Esophagus muscularis mucosa (tissue), 4 donors: ENCODE data around the gene SLAMF9. TPM values are rescaled to one million over a fixed set of nuclear protein-coding genes. Genes with fewer than 3 reads are reported as not detected.
"Not testable (repeated sequence)": the region's sequence is repeated elsewhere in the genome, so short reads cannot be mapped to it uniquely, and the experiment has no call there.

ENCODE experiments used
- DNase-seq: peaks from one replicate; pipeline ENCODE4 v3.0.0-alpha.2; 2017; ENCODE audit errors: extremely low spot score
- H3K27ac ChIP-seq, 4 donors: fragments of 200-600 bp; sonication (generic); replicated peaks in 1 of 4; 1 replicate in 3 of 4; 2 replicates in 1 of 4; pipeline ENCODE4 v1.5.1; 2016 to 2019; ENCODE audit warnings: mild to moderate bottlenecking in 1 of 4
- H3K27me3 ChIP-seq, 4 donors: fragments of 200-600 bp; sonication (generic); one replicate each; pipeline versions ENCODE4 v1.5.1 to v1.6.0; 2016 to 2019
- H3K36me3 ChIP-seq, 4 donors: fragments of 200-600 bp; sonication (generic); one replicate each; pipeline ENCODE4 v1.5.1; 2016 to 2019
- H3K4me1 ChIP-seq, 4 donors: fragments of 200-600 bp; sonication (generic); one replicate each; pipeline ENCODE4 v1.5.1; 2016 to 2019
- H3K4me3 ChIP-seq, 4 donors: fragments of 200-600 bp; sonication (generic); 1 replicate in 2 of 4; 2 replicates in 2 of 4; pipeline ENCODE4 v1.5.1; 2016 to 2019; ENCODE audit warnings: mild to moderate bottlenecking in 4 of 4, moderate library complexity in 1 of 4
- H3K9me3 ChIP-seq, 4 donors: fragments of 200-600 bp; sonication (generic); 1 replicate in 3 of 4; 2 replicates in 1 of 4; pipeline ENCODE4 v1.5.1; 2016 to 2019
- CTCF ChIP-seq, 3 experiments: fragments of 200-600 bp in 2 of 3; fragments of 450-650 bp in 1 of 3; sonication (generic) in 2 of 3; IDR thresholded peaks; one replicate each; pipeline ENCODE4 v1.5.1; 2017 to 2019; ENCODE audit warnings: antibody characterized with exemption in 3 of 3, mild to moderate bottlenecking in 2 of 3, moderate library complexity in 1 of 3
- EP300 ChIP-seq: sonication (generic); formaldehyde crosslinking; IDR thresholded peaks from one replicate; pipeline ENCODE4 v1.6.1; 2017; ENCODE audit warnings: antibody characterized with exemption
- POLR2A ChIP-seq: fragments of 450-650 bp; IDR thresholded peaks from one replicate; pipeline ENCODE4 v1.6.1; 2017; ENCODE audit warnings: antibody characterized with exemption, moderate library complexity, mild to moderate bottlenecking, low read depth
- POLR2AphosphoS5 ChIP-seq, 2 donors: sonication (generic); formaldehyde crosslinking; IDR thresholded peaks; one replicate each; pipeline ENCODE4 v1.6.1; 2017; ENCODE audit warnings: antibody characterized with exemption in 2 of 2
- WGBS: methylation state at CpG from one replicate; pipeline ENCODE4 v1.1.5; 2018; 5-methylcytosine and 5-hydroxymethylcytosine counted together
- intact Hi-C: fragments of 100-400 bp; cut with DNase I; formaldehyde crosslinking; loops from one replicate; pipeline ENCODE4 v1.15.1; 2023
- total RNA-seq, 4 donors: library from RNA; depleted of rRNA; stranded (reverse); fragments of >200 nt; gene quantifications; one replicate each; pipeline versions ENCODE4 v1.1.0 to v1.2.1, GENCODE V29; 2016

The SLAMF9 gene
- total RNA-seq, 4 donors from 2014 or later, result not detected

- TF ChIP-seq POLR2A, result no peak
- no peak for TF ChIP-seq EP300
- no peak for TF ChIP-seq POLR2AphosphoS5 (IDR thresholded peaks at IDR 0.05)
- TF ChIP-seq CTCF (IDR thresholded peaks at IDR 0.05), result no peak
- intact Hi-C loops, result no loop called here
- no peak for DNase-seq
- Histone ChIP-seq H3K27ac (peak overlapping the region in 3 of 4 donors; percentile 10 to 41 (median 23)), H3K4me1 (peaks cover 28 to 44% (median 40%) of the 10 kb centered on the region in 4 donors), H3K36me3 (peaks cover 0 to 9% (median 2%) of the 10 kb centered on the region in 4 donors), H3K4me3 (no peak overlapping the region), H3K9me3 (no peaks in the 10 kb centered on the region), H3K27me3 (no peaks in the 10 kb centered on the region)
- WGBS, result 63% methylated on average over 6 of the region's 6 CpGs
These were observed 42.5 kb downstream of the SLAMF9 start for GRCh38 chr1:159911326-159912070.

- 75% methylated on average over 8 of the region's 9 CpGs for WGBS
- Histone ChIP-seq H3K4me1 (peaks cover 18 to 31% (median 25%) of the 10 kb centered on the region in 4 donors), H3K27ac (no peak overlapping the region), H3K27me3 (no peaks in the 10 kb centered on the region), H3K9me3 (no peaks in the 10 kb centered on the region), H3K4me3 (no peak overlapping the region), H3K36me3 (no peaks in the 10 kb centered on the region)
- intact Hi-C loops, result no loop called here
- TF ChIP-seq POLR2AphosphoS5 (IDR thresholded peaks at IDR 0.05), result no peak
- TF ChIP-seq CTCF (IDR thresholded peaks at IDR 0.05), result no peak
- TF ChIP-seq EP300, result no peak
- TF ChIP-seq POLR2A, result no peak
- DNase-seq, result no peak
These were observed 45.8 kb downstream of the SLAMF9 start for GRCh38 chr1:159908031-159908940.

GRCh38 chr1:159906960-159907359, 47.1 kb downstream of the SLAMF9 start:
- H3K4me3 ChIP-seq, result no peak overlapping the region
- no peak for DNase-seq
- intact Hi-C loops, result no loop called here
- TF ChIP-seq POLR2A (no peak), EP300 (no peak), CTCF (IDR thresholded peaks at IDR 0.05) (no peak), POLR2AphosphoS5 (IDR thresholded peaks at IDR 0.05) (no peak)
- H3K36me3 ChIP-seq, result no peaks in the 10 kb centered on the region
- no peaks in the 10 kb centered on the region for H3K9me3 ChIP-seq
- peaks cover 12 to 21% (median 18%) of the 10 kb centered on the region in 4 donors for H3K4me1 ChIP-seq
- no peaks in the 10 kb centered on the region for H3K27me3 ChIP-seq
- WGBS, result 85% methylated on average over 1 of the region's 1 CpG
- no peak overlapping the region for H3K27ac ChIP-seq

GRCh38 chr1:159904036-159904435, 50.0 kb downstream of the SLAMF9 start:
- H3K27ac ChIP-seq, H3K4me3 ChIP-seq, H3K27me3 ChIP-seq, intact Hi-C loops, H3K36me3 ChIP-seq, DNase-seq, H3K9me3 ChIP-seq: not testable (repeated sequence)
- WGBS, result 65% methylated on average over 3 of the region's 3 CpGs
- peaks cover 11 to 17% (median 12%) of the 10 kb centered on the region in 4 donors for H3K4me1 ChIP-seq

GRCh38 chr1:159902541-159902940, 51.5 kb downstream of the SLAMF9 start:
- 90% methylated on average over 3 of the region's 3 CpGs for WGBS
- H3K4me3 ChIP-seq, result no peak overlapping the region
- intact Hi-C loops, result no loop called here

More at GRCh38 chr1:159902541-159902940, 51.5 kb downstream of the SLAMF9 start:
- H3K27ac ChIP-seq, result no peak overlapping the region
- H3K27me3 ChIP-seq, result no peaks in the 10 kb centered on the region
- H3K9me3 ChIP-seq, result no peaks in the 10 kb centered on the region
- H3K4me1 ChIP-seq, result peaks cover 11 to 19% (median 12%) of the 10 kb centered on the region in 4 donors
- DNase-seq, result no peak
- TF ChIP-seq CTCF (IDR thresholded peaks at IDR 0.05), result no peak
- TF ChIP-seq POLR2AphosphoS5 (IDR thresholded peaks at IDR 0.05), result no peak
- no peak for TF ChIP-seq EP300
- TF ChIP-seq POLR2A, result no peak
- H3K36me3 ChIP-seq, result no peaks in the 10 kb centered on the region
